KG1 (cell line): ENCODE measurements around the gene TRAPPC1.
"Not testable (repeated sequence)": the region's sequence is repeated elsewhere in the genome, so short reads cannot be mapped to it uniquely, and the experiment has no call there.

Experiments used
- DNase-seq: peaks from one replicate; lab custom pipeline; 2025; lab: John Stamatoyannopoulos, UW

TRAPPC1 gene, protein sequence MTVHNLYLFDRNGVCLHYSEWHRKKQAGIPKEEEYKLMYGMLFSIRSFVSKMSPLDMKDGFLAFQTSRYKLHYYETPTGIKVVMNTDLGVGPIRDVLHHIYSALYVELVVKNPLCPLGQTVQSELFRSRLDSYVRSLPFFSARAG

DNA sequence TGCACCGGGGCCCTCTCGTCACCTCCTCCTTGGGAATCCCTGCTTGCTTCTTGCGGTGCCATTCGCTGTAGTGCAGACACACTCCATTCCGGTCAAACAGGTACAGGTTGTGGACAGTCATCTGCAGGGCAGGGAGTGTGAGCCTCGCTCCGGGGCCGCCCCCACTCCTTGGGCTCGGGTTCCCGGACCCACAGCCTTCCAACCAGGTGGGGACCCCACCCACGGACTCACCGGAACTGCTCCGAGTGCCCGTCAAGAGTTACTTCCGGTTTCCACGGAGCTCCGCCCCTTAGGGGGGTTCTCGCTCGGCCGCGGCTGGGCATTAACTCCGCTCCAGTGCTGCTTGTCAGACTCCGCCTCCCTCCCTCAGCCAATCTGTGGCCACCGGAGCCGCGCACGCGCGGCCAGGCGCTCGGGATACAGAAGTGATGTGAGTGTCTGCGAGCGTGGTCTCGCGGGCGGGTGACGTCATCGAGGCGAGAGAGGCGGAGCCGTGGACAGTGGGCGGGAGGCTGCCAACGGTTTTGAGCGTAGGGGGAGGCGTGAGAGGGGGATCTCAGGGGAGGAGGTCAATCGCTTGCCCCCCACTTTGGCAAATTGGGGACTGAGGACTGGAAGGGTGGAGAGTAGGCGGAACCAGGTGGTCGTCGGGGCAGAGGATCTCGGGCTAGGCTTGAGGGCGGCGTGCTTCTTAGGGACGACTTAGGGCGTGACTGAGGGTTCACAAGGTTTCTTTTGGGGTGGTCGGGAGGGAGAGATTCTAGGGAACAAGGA is at the start of gene TRAPPC1, which contains the start of gene CNTROB:
TSS of gene TRAPPC1 (minus strand) at position 238 of the 774 bp plus-strand sequence. CDS start at position 121, 117 bp downstream.
TSS of gene CNTROB (plus strand) at position 498 of the 774 bp plus-strand sequence. CDS start 874 bp downstream, outside the sequence.
- DNase-seq, result peak; percentile 51

DNA sequence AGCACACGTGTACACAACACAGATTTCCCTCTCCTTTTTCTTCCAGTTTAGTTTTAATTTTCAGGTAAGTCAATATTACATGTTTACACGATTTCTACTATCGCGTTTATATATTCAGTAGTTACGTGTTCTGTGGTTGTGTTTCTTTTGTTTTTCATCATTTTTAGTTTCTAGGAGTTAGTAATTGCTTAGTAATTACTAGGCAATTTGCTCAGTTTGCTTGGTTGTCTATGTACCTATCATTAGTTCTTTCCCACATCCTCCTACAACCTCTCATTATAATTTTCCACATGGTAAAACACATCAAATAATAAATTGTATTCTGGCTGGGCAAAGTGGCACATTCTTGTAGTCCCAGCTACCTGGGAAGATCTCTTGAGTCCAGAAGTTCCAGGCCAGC is 46.1 kb upstream of the TRAPPC1 start:
- DNase-seq, result no peak

DNA sequence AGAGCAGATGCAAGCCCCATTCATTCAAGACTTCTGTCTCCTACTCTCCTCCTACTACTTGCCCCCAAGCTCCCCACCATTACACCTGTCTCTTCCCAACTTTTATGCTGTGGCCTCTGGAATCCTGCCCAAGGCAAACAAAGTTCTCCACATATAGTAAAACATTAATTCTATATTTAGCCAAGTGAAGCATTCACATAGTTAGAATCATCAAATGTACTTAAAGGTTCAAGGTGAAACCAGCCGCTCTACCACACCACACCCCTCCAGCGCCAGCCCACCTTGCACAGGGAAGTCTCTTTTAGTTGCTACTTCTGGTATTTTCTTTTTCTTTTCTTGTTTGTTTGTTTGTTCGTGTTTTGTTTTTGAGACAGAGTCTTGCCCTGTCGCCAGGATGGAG is 45.3 kb upstream of the TRAPPC1 start:
- no peak for DNase-seq

DNA sequence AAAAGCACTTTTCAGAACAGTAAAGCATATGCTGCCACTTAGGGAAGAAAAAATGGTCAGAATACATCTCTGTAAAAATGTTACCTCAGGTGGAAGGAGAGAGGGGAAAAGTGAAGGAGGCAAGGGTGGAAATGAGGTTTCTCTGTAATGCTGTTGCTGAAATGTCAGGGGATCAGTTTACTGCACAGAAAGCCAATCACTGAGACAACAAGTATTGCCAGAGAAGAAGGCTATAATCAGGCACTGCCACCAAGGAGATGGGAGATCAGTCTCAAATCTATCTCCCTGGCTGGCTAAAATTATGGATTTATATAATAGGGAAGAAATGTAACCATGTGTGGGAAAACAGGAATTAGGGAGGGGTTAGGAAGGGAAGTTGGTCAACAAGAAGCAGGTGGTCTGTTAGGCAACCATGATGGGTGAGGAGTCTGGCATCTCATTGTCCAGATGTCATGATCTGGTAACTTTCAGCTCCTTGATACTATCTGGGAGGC is 42.9 kb upstream of the TRAPPC1 start:
- no peak for DNase-seq

DNA sequence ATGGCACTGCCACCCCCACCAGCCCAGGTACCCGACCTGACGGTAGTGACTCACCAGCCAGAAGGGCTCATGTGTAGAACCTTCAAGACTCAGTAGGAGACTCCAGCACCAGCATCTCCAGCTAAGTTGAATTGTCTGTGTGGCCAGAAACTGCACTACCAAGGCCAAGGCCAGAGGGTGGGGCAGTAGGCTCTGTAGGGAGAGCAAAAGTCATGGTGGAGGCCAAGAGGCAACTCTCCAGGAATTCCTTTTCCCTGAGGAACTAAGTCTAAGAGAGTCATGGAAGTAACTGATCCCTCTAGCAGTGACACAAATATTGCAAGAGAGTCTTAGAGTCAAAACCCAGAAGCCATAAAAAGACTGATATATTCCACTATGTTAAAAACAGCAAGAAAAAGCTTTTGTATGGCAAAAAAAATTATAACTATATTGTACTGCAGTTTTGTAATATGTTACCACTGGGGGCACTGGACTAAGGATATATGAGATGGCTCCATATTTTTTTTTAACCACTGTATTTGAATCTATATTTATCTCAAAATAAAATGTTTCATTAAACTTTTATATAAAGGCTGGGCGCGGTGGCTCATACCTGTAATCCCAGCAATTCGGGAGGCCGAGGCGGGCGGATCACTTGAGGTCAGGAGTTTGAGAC is 40.5 kb upstream of the TRAPPC1 start:
- no peak for DNase-seq

DNA sequence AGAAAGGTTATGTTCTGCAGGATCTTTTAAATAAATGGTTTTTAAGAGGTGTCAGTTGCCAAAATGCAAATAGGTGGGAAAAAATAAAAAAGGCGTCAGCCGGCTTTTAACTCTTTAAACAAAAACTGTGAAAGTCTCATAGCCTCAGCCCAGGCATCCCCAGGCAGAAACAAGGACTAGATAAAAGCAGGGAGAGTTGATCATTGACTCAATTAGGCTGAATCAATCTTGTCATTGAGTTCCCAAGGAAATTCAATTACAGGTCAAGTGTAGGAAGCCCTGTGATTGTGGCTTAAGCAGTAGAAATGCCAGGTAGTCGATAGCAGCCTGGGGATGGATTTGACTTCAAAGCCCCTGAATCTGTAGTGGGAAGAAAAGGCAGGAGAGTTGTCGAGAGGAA is 39.9 kb upstream of the TRAPPC1 start:
- no peak for DNase-seq

DNA sequence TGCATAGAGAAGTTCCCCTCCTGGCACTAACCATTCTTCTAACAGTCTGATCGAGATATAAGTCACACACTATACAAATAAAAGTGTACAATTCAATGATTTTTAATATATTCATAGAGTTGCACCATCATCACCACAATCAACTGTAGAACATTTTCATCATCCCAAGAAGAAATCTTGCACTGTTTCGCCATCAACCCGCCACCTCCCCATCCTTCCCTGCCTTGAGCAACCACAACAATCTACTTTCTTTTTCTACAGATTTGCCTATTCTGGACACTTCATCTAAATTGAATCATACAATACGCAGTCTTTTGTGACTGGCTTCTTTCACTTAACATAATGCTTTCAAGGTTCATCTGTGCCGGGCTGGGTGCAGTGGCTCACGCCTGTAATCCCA is 37.7 kb upstream of the TRAPPC1 start:
- DNase-seq, result no peak

DNA sequence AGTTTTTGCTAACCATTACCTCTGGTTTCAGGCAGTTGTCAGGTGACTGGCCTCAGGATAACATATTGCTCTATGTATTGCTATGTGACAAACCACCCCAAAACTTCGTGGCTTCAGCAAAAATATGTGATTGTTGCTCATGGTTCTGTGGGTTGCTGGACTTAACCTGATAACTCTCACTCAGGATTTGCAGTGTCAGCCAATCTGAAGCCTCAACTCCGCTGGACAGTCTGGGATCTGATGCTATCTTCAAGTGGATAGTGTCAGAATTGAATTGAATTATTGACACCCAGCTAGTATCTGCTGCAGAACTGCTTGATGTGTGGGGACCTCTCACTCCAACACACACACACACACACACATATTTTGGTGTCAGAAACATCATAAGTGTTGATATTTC is 36.0 kb upstream of the TRAPPC1 start:
- DNase-seq, result no peak

DNA sequence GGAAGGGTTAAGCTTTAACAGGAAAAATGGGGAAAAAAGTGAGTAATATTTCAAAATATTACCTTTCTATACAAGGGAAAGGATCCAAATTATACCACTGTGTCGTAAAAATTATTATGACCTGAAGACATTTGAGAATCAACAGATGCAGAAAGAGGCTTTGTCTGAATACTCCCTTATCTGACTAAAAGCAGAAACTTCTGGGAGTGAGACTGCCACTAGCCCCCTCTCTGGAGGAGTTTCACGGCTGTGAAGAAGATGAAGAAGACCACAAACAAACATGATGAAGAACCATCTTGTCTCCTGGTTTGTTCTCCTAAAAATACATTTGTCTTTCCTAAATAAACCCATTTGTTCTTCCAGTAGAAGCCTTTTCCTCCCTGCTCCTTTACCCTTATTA is 29.7 kb upstream of the TRAPPC1 start:
- DNase-seq, result no peak

DNA sequence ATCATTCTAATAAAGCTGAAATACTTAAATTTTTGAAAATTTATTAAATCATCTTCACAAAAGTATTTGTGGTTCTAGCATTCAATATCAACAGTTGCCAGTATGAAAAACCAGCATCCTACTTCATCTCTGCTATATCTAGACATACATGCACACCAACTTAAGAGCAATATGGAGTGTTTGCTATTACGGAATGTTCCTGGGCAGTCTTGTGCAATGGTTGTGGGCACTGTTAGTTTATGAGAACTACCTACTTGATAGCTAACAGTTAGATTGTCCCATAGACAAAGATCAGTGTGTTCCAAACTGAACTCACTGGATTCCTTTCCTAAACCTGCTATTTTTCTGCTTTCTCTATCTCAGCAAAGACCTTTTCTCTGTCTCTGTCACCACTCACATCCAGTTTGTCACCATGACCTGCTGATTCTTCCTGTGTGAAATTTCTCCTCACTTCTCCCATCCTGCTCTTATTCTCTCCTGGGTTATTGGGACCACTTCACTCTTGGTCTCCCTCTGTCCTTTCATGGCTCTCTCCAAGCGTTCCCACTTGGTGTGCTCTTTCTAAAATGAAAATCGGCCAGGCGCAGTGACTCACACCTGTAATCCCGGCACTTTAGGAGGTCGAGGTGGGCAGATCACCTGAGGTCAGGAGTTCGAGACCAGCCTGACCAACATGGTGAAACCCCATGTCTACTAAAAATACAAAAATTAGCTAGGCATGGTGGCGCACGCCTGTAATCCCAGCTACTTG is 27.9 kb upstream of the TRAPPC1 start:
- no peak for DNase-seq

DNA sequence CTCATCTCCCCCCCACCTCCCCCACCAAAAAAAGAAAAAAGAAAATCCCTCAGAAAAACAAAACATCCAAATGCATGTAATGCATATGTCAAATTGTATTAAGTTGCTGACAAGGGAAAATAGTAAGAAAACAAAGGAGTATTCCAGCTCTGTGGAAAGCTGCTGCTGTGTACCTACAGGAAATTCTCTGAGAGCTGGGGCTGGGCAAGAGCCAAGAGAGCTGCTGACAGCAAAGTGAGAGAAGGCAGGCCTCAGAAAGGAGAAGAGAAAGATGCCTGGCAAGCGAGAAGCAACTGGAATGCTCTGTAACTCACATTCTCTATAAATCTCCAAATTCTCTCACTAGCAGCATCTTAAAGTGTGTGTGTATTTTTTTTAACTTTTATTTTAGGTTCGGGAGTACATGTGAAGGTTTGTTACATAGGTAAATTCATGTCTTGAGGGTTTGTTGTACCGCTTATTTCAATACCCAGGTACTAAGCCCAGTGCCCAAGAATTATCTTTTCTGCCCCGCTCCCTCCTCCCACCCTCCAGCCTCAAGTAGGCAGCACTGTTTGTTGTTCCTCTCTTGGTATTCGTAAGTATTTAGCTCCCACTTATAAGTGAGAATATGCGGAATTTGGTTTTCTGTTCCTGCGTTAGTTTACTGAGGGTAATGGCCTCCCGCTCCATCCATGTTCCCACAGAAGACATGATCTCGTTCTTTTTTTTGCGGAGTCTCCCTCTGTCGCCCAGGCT is 24.7 kb upstream of the TRAPPC1 start:
- no peak for DNase-seq

DNA sequence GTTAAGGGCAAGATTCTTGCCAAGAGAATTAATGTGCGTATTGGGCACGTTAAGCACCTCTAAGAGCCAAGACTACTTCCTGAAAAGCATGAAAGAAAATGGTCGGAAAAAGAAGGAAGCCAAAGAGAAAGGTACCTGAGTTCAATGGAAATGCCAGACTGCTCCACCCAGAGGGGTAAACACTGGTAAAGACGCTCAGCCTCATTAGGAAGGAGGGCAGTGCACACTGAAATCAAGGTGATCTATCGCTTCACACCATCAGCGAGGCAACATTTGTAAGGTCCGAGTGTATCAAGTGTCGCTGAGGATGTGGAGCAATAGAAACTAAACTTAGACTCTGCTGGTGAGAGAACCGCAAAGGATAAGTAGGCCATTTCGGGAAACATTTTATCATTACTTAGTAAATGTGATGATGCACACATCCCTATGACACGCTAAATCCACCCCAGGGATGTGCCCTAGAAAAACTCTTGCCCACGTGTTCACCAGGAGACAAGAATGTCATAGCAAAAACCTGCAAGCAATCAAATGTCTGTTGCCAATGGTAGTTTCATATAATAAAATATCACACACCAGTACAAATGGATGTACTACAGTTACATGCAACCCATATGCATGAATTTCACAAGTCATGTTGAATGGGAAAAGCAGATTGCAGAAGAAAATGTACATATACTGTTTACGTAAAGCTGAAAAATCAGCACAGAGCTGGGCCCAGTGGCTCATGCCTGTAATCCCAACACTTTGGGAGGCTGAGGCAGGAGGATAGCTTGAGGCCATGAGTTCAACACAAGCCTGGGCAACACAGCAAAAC is 23.9 kb upstream of the TRAPPC1 start:
- DNase-seq, result no peak

DNA sequence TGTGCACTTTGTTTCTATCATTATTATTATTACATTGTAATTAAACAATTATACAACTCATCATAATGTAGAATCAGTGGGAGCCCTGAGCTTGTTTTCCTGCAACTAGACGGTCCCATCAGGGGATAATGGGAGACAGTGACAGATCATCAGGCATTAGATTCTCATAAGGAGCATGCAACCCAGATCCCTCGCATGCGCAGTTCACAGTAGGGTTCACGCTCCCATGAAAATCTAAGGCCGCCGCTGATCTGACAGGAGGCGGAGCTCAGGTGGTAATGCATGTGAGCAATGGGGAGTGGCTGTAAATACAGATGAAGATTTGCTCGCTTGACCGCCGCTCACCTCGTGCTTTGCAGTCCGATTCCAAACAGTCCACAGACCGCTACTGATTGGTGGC is 21.5 kb upstream of the TRAPPC1 start:
- DNase-seq, result not testable (repeated sequence)

DNA sequence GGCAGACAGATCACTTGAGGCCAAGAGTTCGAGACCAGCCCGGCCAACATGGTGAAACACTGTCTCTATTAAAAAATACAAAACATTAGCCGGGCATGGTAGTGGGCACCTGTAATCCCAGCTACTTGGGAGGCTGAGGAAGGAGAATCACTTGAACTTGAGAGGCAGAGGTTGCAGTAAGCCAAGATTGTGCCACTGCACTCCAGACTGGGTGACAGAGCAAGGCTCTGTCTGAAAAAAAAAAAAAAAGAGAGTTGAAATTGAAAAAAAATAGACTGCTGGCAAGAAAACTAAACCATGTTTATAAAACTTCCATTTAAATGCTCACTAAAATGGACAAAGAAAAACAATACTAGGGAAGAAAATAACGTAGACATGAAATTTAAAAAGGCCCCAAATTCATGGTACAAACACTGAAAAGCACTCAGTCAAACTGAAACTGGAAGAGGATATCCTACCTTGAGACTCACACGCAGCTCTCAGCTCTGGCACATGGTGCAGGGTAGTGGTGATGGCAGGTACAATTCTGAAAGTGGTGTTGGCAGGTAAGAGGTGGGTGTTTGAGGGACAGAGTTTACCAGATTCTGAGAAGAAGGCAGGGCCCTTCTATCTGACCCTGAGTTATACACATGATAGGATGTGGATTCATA is 19.5 kb upstream of the TRAPPC1 start:
- no peak for DNase-seq

DNA sequence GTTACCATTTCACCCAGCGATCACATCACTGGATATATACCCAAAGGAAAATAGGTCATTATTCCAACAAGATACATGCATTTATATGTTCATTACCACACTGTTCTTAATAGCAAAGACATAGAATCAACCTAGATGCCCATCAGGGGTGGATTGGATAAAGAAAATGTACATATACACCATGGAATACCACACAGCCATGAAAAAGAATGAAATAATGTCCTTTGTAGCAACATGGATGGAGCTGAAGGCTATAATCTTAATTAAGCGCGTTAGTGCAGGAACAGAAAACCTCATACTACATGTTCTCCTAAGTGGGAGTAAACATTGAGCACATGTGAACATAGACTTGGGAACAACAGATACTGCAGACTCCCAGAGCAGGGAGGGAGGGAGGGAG is 18.8 kb upstream of the TRAPPC1 start:
- DNase-seq, result no peak

DNA sequence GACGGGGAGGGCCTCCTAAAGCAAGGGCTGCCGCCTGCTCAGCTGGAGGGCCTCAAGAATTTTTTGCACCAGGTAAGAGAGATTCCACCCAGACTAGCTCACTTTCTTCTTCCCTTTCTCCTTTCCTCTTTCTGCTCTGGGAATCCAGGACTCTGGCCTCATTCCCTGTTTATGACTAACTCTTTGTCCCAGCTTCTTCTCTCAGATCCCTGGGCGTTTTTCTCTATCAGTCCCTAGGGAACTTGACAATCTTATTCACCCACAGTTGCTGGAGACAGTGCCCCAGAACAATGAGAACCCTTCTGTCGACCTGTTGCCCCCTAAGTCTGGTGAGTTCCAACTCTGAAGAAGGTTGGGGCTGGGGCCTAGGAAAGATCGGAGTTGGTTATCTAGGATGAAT is 15.9 kb upstream of the TRAPPC1 start:
- DNase-seq, result no peak

DNA sequence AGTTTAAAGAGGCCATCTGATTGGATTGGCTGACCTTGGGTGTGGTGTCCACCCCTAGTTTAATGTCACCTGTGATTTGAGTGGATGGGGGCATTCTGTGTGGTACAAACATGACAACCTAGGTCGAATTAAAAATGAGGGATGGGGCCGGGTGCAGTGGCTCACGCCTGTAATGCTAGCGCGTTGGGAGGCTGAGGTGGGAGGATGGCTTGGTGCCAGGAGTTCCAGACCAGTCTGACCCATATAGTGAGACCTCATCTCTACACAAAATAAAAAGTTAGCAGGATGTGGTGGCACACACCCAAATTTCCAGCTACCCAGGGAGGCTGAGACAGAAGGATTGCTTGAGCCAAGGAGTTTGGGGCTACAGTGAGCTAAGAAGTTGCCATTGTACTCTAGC is 14.7 kb upstream of the TRAPPC1 start:
- no peak for DNase-seq

DNA sequence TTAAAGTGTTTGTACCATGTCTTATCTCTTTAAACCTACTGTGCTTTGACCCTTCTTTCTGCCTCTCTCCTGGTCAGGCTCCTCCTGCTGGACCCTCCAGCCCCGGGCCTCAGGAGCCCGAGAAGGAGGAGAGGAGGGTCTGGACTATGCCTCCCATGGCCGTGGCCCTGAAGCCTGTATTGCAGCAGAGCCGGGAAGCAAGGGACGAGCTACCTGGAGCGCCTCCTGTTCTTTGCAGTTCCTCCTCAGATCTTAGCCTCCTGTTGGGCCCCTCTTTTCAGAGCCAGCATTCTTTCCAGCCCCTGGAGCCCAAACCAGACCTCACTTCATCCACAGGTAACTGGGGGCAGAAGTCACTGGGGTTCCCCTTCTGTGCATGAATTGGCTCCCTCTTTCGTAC is 13.9 kb upstream of the TRAPPC1 start:
- DNase-seq, result no peak

DNA sequence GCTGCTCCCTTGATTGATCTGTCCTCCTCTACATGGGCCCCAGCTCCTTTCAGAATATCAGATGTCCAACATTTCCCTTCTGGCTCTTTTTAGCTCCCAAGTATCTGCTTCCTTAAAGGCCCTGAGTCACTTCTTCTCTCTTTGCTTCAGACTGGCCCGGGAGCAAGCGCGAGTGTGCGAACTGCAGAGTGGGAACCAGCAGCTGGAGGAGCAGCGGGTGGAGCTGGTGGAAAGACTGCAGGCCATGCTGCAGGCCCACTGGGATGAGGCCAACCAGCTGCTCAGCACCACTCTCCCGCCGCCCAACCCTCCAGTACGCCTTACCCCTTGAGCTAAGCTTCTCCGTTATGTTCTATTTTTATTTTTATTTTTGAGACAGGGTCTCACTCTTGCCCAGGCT is 12.6 kb upstream of the TRAPPC1 start:
- no peak for DNase-seq

DNA sequence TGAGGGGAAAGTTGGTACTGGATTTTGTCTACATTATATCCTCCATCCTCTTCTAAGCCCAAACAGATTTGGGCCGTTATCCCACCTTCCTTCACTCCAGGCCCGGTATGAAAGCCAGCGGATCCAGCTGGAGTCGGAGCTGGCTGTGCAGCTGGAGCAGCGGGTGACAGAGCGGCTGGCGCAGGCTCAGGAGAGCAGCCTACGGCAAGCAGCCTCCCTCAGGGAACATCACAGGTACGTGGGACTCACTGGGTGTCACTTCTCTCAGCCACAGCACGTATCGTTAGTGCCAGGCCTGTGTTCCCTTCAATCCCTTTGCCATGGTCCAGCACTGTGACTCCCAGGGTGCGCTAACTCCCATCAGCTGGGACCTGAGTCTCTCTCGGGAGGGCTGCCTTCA is 11.5 kb upstream of the TRAPPC1 start:
- no peak for DNase-seq
